IMR-90 (cell line): ENCODE measurements around the gene KRT79. TPM values are rescaled to one million over a fixed set of nuclear protein-coding genes. Genes with fewer than 3 reads are reported as not detected.

Experiments
- ATAC-seq: fragments of 200-7000 bp; cut with Tn5 transposase; 2 replicates; pipeline ENCODE4 v1.9.1; 2020; ENCODE audit warnings: low read depth, mild to moderate bottlenecking, moderate library complexity
- BruUV-seq: library from RNA; stranded (reverse); fragments of 400-500 nt; replicated peaks from 2 replicates; lab custom pipeline; 2021; lab: Mats Ljungman, UMichigan
- CTCF ChIA-PET: fragments of 300-600 bp; formaldehyde crosslinking; extraction: SDS; loops from one replicate; lab custom pipeline; 2021; ENCODE audit warnings: antibody characterized with exemption; lab: Yijun Ruan, JAX
- POLR2A ChIA-PET: fragments of 300-600 bp; sonication (Branson Sonifier 250); formaldehyde crosslinking; loops from one replicate; lab custom pipeline; 2022; ENCODE audit warnings: antibody characterized with exemption; ENCODE audit not compliant: unreplicated experiment; lab: Charles Lee
- DNase-seq: peaks from one replicate; pipeline ENCODE4 v3.0.0; 2013
- H2AFZ ChIP-seq: replicated peaks from 2 replicates; pipeline ENCODE3; 2013; ENCODE audit warnings: low read length, mild to moderate bottlenecking; ENCODE audit not compliant: poor library complexity
- H2AK5ac ChIP-seq: 2 replicates; pipeline ENCODE4 v1.6.1; 2013; ENCODE audit warnings: low read depth, low read length, inconsistent platforms
- H2AK9ac ChIP-seq: replicated peaks from 2 replicates; pipeline ENCODE3; 2013; ENCODE audit warnings: mild to moderate bottlenecking, low read depth, low read length, moderate library complexity; ENCODE audit not compliant: poor library complexity
- H2BK120ac ChIP-seq: 2 replicates; pipeline ENCODE4 v1.6.1; 2013; ENCODE audit warnings: low read depth, low read length, inconsistent platforms
- H2BK15ac ChIP-seq: 3 replicates; pipeline ENCODE4 v1.6.1; 2013; ENCODE audit warnings: low read depth, low read length, inconsistent platforms
- H2BK20ac ChIP-seq: 2 replicates; pipeline ENCODE4 v1.6.1; 2013; ENCODE audit warnings: low read depth, mild to moderate bottlenecking, inconsistent platforms, low read length, moderate library complexity
- H2BK5ac ChIP-seq: 2 replicates; pipeline ENCODE4 v1.6.1; 2013; ENCODE audit warnings: mild to moderate bottlenecking, low read depth, low read length, inconsistent platforms; ENCODE audit not compliant: poor library complexity, severe bottlenecking
- H3K14ac ChIP-seq: replicated peaks from 2 replicates; pipeline ENCODE4 v1.6.1; 2013; ENCODE audit warnings: low read depth, low read length, inconsistent platforms
- H3K18ac ChIP-seq: 2 replicates; pipeline ENCODE4 v1.6.1; 2013; ENCODE audit warnings: low read depth, low read length, control low read depth
- H3K23ac ChIP-seq: 2 replicates; pipeline ENCODE4 v1.6.1; 2013; ENCODE audit warnings: low read depth, low read length, inconsistent platforms
- H3K27ac ChIP-seq: 2 replicates; pipeline ENCODE4 v1.5.1; 2013; ENCODE audit warnings: mild to moderate bottlenecking, control low read depth, low read length; ENCODE audit not compliant: insufficient read depth
- H3K27me3 ChIP-seq: 2 replicates; pipeline ENCODE4 v1.6.1; 2013; ENCODE audit warnings: low read length; ENCODE audit not compliant: control insufficient read depth, insufficient read depth
- H3K36me3 ChIP-seq: 2 replicates; pipeline ENCODE4 v1.6.1; 2013; ENCODE audit warnings: low read length, mixed read lengths; ENCODE audit not compliant: control insufficient read depth, insufficient read depth
- H3K4ac ChIP-seq: 2 replicates; pipeline ENCODE4 v1.6.1; 2013; ENCODE audit warnings: low read depth, low read length, inconsistent platforms
- H3K4me1 ChIP-seq: 2 replicates; pipeline ENCODE4 v1.6.1; 2013; ENCODE audit warnings: low read length, mixed read lengths; ENCODE audit not compliant: control insufficient read depth, insufficient read depth
- H3K4me2 ChIP-seq: 2 replicates; pipeline ENCODE4 v1.6.1; 2013; ENCODE audit warnings: low read depth, mild to moderate bottlenecking, control low read depth, low read length, moderate library complexity
- H3K4me3 ChIP-seq: 2 replicates; pipeline ENCODE4 v1.5.1; 2013; ENCODE audit warnings: low read depth, mild to moderate bottlenecking, control low read depth, low read length, moderate library complexity; ENCODE audit not compliant: insufficient read depth
- H3K56ac ChIP-seq: 2 replicates; pipeline ENCODE4 v1.6.1; 2013; ENCODE audit warnings: low read length, inconsistent platforms; ENCODE audit not compliant: insufficient read depth; ENCODE audit errors: extremely low read depth
- H3K79me1 ChIP-seq, 2 experiments: 2 replicates each; pipeline ENCODE4 v1.6.1; 2013; ENCODE audit warnings: low read length in 2 of 2, inconsistent platforms in 1 of 2, low read depth in 1 of 2
- H3K9ac ChIP-seq: 2 replicates; pipeline ENCODE4 v1.6.1; 2013; ENCODE audit warnings: low read depth, low read length, control low read depth
- H3K9me1 ChIP-seq: 2 replicates; pipeline ENCODE4 v1.6.1; 2013; ENCODE audit warnings: low read length, inconsistent platforms; ENCODE audit not compliant: insufficient read depth
- H3K9me3 ChIP-seq: 2 replicates; pipeline ENCODE4 v1.6.1; 2013; ENCODE audit warnings: low read length; ENCODE audit not compliant: control insufficient read depth, insufficient read depth
- H4K20me1 ChIP-seq: 2 replicates; pipeline ENCODE4 v1.6.1; 2013; ENCODE audit warnings: low read length, inconsistent platforms; ENCODE audit not compliant: insufficient read depth
- H4K5ac ChIP-seq: 2 replicates; pipeline ENCODE4 v1.6.1; 2013; ENCODE audit warnings: mild to moderate bottlenecking, low read depth, low read length, control low read depth
- H4K8ac ChIP-seq, 2 experiments: 2 replicates each; pipeline ENCODE4 v1.6.1; 2013; ENCODE audit warnings: low read depth in 2 of 2, low read length in 2 of 2, control low read depth in 1 of 2, inconsistent platforms in 1 of 2
- H4K91ac ChIP-seq: 2 replicates; pipeline ENCODE4 v1.6.1; 2013; ENCODE audit warnings: low read depth, low read length, inconsistent platforms; ENCODE audit not compliant: insufficient read depth
- FOS ChIP-seq: fragments of 150-350 bp; IDR thresholded peaks from 2 replicates; pipeline ENCODE4 v1.6.1; 2016; ENCODE audit warnings: low read depth, low read length
- RFX5 ChIP-seq: IDR thresholded peaks from 2 replicates; pipeline ENCODE4 v1.8.0; 2012; ENCODE audit warnings: low read depth, mild to moderate bottlenecking, low read length, moderate library complexity
- WGBS, 2 experiments: methylation state at CpG; one replicate each; pipeline versions ENCODE4 v1.1.5 to v1.1.7; 2013; ENCODE audit warnings: missing lambda C conversion rate in 2 of 2; ENCODE audit not compliant: insufficient read length in 1 of 2; ENCODE audit errors: extremely low coverage in 2 of 2; 5-methylcytosine and 5-hydroxymethylcytosine counted together
- dilution Hi-C: fragments of 300-500 bp; cut with HindIII; formaldehyde crosslinking; loops from one replicate; pipeline ENCODE4 v1.14.3; 2018; ENCODE audit warnings: low sequenced_read_pairs; ENCODE audit not compliant: unreplicated experiment
- in situ Hi-C: fragments of 300-500 bp; cut with MboI; formaldehyde crosslinking; loops from 3 replicates; pipeline ENCODE4 v1.14.3; 2019; ENCODE audit warnings: low sequenced_read_pairs, inconsistent platforms, mixed read lengths
- intact Hi-C: fragments of 100-400 bp; cut with micrococcal nuclease; formaldehyde crosslinking; loops from 2 replicates; pipeline ENCODE4 v1.10.0; 2022
- polyA plus RNA-seq, 3 experiments: library from polyadenylated mRNA; depleted of rRNA; stranded (reverse); fragments of >200 nt; gene quantifications; 2 replicates each; pipeline ENCODE4 v1.2.3, GENCODE V29; 2012; ENCODE audit warnings: low replicate concordance in 1 of 3
- total RNA-seq: library from RNA; depleted of rRNA; stranded (reverse); fragments of >200 nt; gene quantifications from 2 replicates; pipeline ENCODE4 v1.2.3, GENCODE V29; 2012

Gene KRT79
- total and polyA plus RNA-seq, 2 of the 4 experiments (the other 2 are of a cell fraction): under 0.01 to 0.24 TPM

- CTCF ChIA-PET: no interaction called here
- no peak overlapping the region for H3K14ac ChIP-seq
- no peaks in the 10 kb centered on the region for H3K9me1 ChIP-seq
- no peaks in the 10 kb centered on the region for H4K20me1 ChIP-seq
- no peak overlapping the region for H3K27ac ChIP-seq
- ATAC-seq (no peak), DNase-seq (no peak)
- no peak overlapping the region for H3K56ac ChIP-seq
- H3K27me3 ChIP-seq: peaks cover 41% of the 10 kb centered on the region
- intact Hi-C loops: no loop called here
- no peaks in the 10 kb centered on the region for H3K36me3 ChIP-seq
- no peak overlapping the region for H2AK9ac ChIP-seq
- WGBS, 2 experiments: 89% methylated on average over 3 of the region's 11 CpGs; no CpG with 5 or more reads in 1 of the 2 experiments
- TF ChIP-seq RFX5: no peak
- no peak for TF ChIP-seq FOS
- in situ Hi-C loops: no loop called here
- no peak overlapping the region for H3K4ac ChIP-seq
- no peak overlapping the region for H3K4me3 ChIP-seq
- no peak overlapping the region for H4K8ac ChIP-seq
- no peaks in the 10 kb centered on the region for H3K4me1 ChIP-seq
- no peak overlapping the region for H2BK120ac ChIP-seq
- no peak overlapping the region for H4K5ac ChIP-seq
- H3K18ac ChIP-seq: no peak overlapping the region
- H3K4me2 ChIP-seq: no peak overlapping the region
- no peak overlapping the region for H2BK15ac ChIP-seq
- POLR2A ChIA-PET: no interaction called here
- no peak overlapping the region for H3K23ac ChIP-seq
- H3K9me3 ChIP-seq: no peaks in the 10 kb centered on the region
- H4K91ac ChIP-seq: no peak overlapping the region
- no TSS peak for BruUV-seq
- no peak overlapping the region for H2AFZ ChIP-seq
- dilution Hi-C loops: no loop called here
- no peak overlapping the region for H3K9ac ChIP-seq
- no peaks in the 10 kb centered on the region for H3K79me1 ChIP-seq
- no peak overlapping the region for H2AK5ac ChIP-seq
- no peak overlapping the region for H2BK20ac ChIP-seq
- H2BK5ac ChIP-seq: no peak overlapping the region
Measured at GRCh38 chr12:52806821-52807543, 27.1 kb downstream of the KRT79 start.
